HG03457 (cell line): ENCODE measurements around the gene TAC1.
"Not testable (repeated sequence)": the region's sequence is repeated elsewhere in the genome, so short reads cannot be mapped to it uniquely, and the experiment has no call there.

Experiments used
- ATAC-seq: cut with Tn5 transposase; IDR thresholded peaks from one replicate; pipeline ENCODE4 v1.9.1; 2021; ENCODE audit warnings: moderate number of reproducible peaks; ENCODE audit not compliant: unreplicated experiment

TAC1 gene, protein sequence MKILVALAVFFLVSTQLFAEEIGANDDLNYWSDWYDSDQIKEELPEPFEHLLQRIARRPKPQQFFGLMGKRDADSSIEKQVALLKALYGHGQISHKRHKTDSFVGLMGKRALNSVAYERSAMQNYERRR

DNA sequence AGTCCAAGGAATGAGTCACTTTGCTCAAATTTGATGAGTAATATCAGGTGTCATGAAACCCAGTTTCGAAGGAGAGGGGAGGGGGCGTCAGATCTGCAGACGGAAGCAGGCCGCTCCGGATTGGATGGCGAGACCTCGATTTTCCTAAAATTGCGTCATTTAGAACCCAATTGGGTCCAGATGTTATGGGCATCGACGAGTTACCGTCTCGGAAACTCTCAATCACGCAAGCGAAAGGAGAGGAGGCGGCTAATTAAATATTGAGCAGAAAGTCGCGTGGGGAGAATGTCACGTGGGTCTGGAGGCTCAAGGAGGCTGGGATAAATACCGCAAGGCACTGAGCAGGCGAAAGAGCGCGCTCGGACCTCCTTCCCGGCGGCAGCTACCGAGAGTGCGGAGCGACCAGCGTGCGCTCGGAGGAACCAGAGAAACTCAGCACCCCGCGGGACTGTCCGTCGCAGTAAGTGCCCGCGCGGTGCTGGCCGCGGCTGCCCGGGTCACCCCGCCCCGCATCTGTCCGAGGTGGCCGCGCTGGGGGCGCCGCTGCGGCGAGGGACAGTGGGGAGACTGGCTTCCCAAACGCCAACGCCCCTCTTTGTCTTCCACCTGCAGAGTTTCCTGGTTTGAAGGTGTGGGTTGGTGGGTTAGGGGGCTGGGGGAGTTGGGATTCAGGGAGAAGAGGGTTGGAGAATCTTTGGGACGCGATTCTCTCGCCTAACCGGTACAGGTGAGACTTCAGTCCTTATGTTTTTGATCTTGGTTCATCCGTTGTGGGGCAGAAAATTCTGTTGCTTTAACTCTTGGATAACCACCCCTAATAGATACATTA lies at the start of gene TAC1:
Gene TAC1 (plus strand): TSS at position 351 of the 829 bp plus-strand sequence. CDS start 527 bp downstream, outside the sequence.
- no peak for ATAC-seq

DNA sequence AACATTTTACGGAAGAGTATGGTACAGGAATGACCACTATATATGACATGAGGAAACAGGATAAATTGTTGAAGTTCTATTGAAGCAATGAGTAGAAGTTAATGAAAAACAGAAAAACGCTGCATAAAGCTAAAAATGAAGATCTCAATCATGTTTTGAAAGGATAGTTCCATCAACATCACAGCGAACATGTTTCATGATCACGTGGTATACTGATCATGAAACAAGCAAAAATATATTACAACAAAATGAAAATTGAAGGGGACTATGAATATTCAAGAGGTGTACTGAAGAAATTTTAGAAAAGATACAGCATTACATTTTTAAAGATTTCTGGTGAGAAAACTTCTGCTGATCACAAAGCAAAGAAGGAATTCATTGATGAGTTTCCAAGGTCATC lies 45.9 kb upstream of the TAC1 start:
- no peak for ATAC-seq

DNA sequence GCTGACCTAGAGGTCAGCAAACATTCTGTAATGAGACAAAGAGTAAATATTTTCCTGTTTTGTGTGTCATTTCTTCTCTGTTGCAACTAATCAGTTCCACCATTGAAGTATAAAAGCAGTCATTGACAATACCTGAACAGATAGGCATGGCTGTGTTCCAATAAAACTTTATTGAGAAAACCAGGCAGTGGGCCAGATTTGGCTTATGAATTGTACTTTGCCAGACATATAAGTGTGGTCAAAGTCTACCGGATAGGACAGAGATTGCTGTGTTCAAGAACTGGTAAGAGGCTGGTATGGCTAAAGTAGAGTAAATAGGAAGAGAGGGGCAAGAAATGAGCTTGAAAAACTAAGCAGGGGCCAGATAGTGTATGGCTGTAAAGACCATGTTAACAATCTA lies 38.3 kb upstream of the TAC1 start:
- no peak for ATAC-seq

DNA sequence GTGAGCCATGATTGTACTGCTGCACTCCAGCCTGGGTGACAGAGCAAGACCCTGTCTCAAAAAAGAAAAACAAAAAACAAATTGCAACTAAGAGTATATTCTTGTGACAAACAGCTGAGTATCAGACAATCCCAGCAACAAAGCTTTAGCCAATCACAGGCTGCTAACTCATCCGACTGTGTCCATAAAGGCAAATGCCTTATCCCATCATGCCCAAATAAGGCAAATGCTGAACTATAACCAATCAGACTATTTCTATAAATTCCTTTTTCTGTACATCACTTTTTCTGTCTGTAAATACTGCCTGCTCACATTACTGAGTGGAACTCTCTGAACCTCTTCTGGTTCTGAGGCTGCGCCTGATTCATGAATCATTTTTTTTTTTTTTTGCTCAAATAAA lies 37.5 kb upstream of the TAC1 start:
- no peak for ATAC-seq

DNA sequence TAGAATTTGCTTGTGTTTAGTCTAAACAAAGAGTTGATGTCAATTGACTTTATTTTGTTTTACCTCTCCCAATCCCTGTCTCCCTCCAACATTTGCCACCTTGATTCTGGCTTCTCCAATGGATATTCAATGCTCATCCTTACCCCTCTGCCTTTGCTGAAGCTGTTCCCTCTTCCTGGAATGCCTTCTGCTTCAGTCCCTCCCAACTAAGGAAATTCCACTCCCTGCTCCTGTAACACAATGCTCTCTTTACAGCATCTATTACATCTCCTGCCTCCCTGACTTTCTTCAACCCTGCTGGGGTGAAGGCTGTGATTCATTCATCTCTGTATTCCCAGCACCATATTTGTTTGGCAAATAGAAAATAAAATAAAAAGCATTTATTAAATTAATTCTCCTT lies 34.5 kb upstream of the TAC1 start:
- ATAC-seq: no peak

DNA sequence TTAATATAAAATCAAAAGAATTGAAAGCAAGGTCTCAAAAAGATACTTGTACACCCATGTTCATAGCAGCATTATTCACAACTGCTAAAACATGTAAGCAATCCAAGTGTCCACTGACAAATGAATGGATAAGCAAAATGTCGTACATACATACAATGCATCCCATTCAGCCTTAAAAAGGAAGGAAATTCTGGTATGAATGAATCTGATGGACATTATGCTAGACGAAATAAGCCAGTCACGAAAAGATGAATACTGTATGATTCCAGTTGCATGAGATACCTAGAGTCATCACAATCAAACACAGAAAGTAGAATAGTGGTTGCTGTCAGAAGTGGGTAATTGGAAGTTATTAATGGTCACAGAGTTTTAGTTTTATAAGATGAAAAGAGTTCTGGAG lies 9.5 kb upstream of the TAC1 start:
- ATAC-seq: no peak

DNA sequence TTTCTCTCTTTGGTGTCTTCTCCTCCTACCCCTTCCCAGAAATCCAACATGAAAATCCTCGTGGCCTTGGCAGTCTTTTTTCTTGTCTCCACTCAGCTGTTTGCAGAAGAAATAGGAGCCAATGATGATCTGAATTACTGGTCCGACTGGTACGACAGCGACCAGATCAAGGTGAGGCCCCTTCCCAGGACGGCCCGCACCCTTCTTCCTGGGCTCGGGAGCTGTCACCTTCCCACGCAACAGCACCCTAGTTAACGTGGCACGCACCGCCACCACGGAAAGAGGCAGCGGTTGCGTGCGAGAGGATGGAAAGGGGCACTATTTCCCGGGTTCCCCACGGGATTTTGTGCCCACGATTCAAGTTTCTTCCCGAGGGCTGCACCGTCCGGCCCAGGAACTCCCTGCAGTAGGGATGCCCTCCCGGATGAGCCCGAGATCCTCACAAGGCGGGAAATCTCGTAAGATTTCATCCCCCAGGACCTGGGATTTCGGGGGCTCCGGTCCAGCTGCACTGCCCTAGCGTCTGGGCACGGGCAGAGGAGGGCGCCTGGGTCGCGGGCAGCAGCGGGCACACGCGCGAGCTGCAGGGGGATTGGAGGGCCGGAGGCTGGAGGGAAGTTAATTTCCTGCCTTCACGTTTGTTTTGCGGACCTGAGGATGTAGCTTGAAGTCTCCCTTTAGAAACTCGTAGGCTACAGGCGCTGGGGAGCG lies 834 bp downstream of the TAC1 start:
- ATAC-seq: no peak

DNA sequence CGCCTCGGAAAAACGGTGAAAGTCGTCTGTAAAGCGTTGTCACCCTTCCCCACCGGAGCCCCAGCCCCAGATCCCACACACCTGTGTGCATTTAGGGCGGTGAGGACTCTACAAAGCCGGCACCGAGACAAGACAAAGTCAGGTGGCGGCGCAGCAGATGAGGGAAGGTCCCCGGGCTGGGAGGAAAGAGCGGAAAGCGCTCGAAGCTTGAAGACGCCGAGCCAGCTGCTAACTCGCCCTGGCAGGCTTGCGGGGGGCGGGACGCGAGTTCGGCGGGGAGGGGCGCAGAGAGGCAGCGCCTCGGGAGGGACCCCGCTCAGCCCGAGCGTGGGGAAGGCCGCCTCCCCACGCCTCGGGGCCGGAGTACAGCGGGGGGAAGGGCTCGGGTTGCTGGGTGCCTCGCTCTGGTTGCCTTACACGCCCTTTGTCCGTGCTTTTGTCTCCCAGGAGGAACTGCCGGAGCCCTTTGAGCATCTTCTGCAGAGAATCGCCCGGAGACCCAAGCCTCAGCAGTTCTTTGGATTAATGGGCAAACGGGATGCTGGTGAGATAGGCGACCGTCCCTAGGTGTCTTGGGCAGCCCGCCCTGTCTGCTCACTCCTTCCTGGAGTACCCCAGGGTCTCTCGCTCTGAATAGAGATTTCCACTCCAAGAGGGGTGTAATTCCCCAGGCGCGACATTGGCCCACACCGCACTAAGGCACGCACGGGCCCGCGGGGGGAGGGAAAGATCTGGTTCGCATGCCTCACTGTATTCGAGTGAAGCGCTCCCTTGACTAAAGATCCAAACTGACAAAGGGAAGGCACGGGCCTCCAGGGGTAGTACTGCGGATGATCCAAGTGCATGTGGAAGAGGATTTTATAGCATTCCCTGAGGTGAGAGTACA lies 1.6 kb downstream of the TAC1 start:
- ATAC-seq: no peak

DNA sequence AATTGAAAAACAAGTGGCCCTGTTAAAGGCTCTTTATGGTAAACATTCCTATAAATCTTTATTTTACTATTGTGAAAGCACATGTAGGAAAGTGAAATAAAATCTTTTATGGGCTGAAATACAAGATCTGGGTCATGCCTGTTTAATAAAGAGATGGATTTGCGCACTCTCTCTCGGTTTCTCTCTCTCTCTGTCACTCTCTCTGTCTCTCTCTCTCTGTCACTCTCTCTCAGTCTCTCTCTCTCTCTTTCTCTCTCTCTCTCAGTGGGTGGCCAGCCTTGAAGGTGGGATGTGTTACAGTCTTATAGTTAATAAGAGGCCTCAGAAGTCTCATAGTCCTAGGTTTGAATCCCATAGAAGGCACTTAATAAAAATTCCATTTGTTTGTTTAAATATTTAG lies 2.4 kb downstream of the TAC1 start:
- no peak for ATAC-seq

DNA sequence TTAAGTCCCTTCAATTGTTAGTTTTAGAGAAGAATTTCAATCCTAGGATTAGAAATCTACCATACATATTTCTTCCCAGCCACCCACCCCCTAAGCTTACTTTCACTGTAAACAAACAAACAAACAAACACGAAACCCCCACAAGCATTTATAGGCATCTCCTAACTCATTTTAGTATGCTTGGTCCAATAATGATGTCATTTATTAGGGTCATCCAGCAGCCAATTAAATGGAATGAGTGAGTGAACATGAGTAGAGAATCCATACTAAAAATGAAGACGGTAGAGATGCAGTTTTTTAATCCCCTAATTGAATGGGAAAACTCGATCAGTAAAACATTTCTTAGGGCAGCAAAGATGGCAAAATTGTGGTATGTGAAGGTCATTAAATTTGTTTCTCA lies 3.2 kb downstream of the TAC1 start:
- ATAC-seq: no peak

DNA sequence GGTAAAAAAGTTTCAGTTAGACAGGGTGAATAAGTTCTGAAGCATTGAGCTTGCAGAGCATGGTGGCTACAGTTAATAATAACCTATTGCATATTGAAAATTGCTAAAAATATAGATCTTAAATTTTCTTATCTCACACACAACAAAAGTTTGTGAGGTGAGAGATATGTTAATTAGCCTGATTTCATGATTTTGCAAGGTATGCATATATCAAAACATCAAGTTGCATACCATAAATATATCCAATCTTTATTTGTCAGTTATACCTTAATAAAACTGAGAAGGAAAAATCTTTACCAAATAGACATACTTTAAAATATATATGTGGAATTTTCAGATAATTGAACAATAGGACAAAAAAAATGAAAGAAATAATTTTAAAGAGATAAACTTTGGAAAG lies 16.6 kb downstream of the TAC1 start:
- ATAC-seq: no peak

DNA sequence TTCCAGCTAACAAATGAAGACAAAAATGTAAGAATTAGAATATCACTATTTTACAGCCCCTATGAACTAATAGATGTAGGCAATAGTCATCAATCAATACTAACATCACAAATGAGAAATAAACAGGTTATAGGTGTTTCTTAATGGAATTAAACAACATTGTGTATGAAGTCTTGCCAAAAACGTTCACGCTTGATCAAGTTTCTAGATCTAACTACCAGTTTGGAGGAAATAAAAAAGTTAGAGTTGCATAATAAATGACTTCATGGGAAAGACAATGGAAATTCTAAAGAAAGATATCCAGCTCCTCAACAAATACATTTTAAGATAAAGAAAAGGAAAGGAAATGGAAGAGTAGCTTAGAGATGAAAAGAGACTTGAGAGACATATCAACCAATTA lies 19.7 kb downstream of the TAC1 start:
- no peak for ATAC-seq

DNA sequence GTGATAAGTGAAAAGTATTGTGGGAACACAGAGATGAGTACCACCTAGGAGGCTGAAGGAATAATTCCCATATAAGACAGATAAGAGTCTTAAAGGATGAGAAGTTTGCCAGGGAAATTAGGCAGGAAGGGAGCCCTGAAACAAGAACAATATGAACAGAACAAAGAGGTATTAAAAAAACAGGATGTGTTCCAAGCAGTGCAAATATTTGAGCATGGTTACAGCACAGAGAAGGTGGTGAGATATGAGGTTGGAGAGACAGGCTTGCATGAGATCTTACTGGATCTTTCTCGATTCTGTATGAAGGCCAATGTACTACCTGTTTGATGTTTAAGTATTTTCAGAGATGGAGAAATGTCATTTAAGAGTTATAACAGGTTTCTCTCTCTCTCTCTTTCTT lies 20.3 kb downstream of the TAC1 start:
- no peak for ATAC-seq

DNA sequence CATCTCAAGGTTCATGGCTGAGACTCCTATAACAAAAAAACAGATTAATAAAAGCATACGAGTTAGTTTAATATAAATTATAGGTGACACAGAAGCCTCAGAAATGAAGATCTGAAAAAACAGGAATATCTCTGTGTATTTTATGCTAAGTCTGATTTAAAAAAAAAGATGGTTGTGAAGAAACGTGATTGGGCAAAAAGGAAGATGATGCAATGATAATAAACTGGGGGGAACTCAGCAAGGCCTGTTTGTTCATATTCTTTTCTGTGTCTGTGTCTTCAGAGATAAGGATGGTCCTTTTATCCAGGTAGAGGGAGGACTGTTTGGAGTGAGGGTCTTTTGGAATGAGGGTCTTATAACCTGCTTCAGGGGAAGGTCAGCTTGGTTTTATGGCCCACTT lies 25.9 kb downstream of the TAC1 start:
- ATAC-seq: no peak

DNA sequence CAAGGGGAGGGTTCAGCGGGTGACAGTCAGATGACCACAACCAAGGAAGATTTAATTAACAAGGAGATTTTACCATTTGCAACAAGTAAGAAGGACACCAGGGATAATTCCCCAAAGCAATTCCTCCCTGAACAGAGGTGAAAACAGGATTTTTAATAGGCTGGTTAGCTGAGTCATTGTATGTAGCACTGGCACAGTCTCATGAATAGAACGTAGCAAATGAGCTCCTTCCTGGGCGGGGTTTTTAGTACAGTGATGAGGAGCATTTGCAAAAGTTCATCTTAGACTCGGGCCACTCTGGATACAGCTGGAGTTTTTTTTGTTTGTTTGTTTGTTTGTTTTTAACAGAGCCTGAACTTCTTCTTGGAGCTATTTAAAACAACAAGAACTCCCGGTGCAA lies 39.0 kb downstream of the TAC1 start:
- no peak for ATAC-seq

DNA sequence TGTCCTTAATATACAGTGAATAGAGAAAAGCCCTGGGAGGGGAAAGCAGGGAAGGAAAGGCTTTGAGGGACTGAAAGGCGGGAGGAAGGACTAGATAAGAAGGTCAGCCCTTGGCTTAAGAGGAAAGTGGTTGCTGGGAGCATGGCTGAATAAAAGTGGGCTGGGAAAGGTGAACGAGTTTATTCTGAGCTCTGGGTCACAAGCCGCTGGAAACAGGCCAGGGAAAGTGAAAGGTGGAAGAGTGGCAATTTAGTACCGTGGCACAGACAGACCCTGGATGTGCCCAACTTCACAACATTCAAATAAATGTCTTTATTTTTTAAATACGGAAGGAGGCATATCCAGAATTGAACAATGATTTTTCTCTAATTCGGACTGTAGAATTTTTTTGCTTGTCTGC lies 39.7 kb downstream of the TAC1 start:
- ATAC-seq: no peak

DNA sequence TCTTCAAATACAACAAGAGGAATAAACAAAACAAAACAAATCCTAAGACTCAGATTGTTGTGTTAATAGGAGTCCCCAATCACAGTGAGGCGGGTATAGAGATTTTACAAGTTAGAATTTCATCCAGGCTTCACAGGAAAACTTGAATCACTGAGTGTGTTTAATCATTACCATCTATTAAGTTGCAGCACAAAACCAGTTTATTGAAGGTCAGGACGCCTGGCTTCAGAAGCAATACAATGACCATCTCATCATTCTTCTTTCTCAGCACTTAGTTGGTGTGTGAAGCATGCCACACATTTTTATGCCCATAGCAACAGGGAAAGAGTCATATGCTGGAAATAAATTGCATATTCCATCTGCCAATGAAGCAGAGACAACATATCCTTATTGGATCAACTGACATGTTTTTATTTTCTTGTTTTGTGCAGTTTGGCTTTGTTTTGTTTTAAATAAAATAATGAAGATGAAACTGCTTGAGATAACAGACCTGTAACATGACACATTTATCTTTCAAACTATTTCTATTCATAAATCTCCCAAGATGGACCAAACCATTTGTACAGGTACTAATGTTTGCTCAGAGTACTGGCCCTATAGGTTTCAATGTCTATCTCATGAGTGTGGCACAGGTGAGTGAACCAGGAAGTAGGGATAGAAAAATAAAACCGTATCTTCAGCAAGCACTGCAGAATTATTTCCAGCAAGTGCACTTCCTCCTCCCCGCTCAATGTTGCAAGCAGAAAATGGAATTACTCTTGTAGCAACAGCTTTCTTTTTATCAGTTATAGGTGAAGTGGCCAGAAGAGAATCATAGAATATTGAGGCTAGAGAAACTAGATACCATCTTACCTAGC lies 40.4 kb downstream of the TAC1 start:
- no peak for ATAC-seq

DNA sequence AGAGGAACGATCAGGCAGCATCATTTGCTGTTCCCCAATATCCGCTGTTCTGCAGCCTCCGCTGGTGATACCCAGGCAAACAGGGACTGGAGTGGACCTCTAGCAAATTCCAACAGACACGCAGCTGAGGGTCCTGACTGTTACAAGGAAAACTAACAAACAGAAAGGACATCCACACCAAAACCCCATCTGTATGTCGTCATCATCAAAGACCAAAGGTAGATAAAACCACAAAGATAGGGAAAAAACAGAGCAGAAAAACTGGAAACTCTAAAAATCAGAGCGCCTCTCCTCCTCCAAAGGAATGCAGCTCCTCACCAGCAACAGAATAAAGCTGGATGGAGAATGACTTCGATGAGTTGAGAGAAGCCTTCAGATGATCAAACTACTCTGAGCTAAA lies 54.5 kb downstream of the TAC1 start:
- not testable (repeated sequence) for ATAC-seq
